DLD1 (cell line): ENCODE data around the gene BPIFA3.

Source experiments
- in situ Hi-C: cut with HindIII; loops from 2 replicates; pipeline ENCODE4 v1.10.0; 2017; ENCODE audit warnings: low sequenced_read_pairs

BPIFA3 gene

GRCh38 chr20:33259371-33259770, 42.2 kb downstream of the BPIFA3 start:
- in situ Hi-C loops = no loop called here

GRCh38 chr20:33261465-33261864, 44.3 kb downstream of the BPIFA3 start:
- in situ Hi-C loops = no loop called here

- in situ Hi-C loops = no loop called here
Measured at GRCh38 chr20:33262658-33263065, 45.5 kb downstream of the BPIFA3 start.

GRCh38 chr20:33263784-33264183, 46.6 kb downstream of the BPIFA3 start:
- in situ Hi-C loops = no loop called here

- in situ Hi-C loops = no loop called here
Measured at GRCh38 chr20:33267701-33268100, 50.5 kb downstream of the BPIFA3 start.

- in situ Hi-C loops = no loop called here
Measured at GRCh38 chr20:33272155-33272873, 55.2 kb downstream of the BPIFA3 start.

GRCh38 chr20:33273117-33273851, 56.1 kb downstream of the BPIFA3 start:
- in situ Hi-C loops = no loop called here

- in situ Hi-C loops = no loop called here
Measured at GRCh38 chr20:33275215-33275614, 58.1 kb downstream of the BPIFA3 start.

GRCh38 chr20:33275871-33276270, 58.7 kb downstream of the BPIFA3 start:
- in situ Hi-C loops = no loop called here

- in situ Hi-C loops = no loop called here
Measured at GRCh38 chr20:33276303-33277113, 59.4 kb downstream of the BPIFA3 start.
